Heart left ventricle (tissue), 16 donors: ENCODE measurements around the gene PGAM4. TPM values are rescaled to one million over a fixed set of nuclear protein-coding genes. Genes with fewer than 3 reads are reported as not detected.

Experiments used
- ATAC-seq, 4 donors: fragments of 200-7000 bp; cut with Tn5 transposase; one replicate each; pipeline ENCODE4 v1.9.1; 2020 to 2022; ENCODE audit warnings: moderate library complexity in 4 of 4, mild to moderate bottlenecking in 3 of 4, moderate number of reproducible peaks in 1 of 4
- DNase-seq, 5 donors: peaks; one replicate each; pipeline ENCODE4 v3.0.0-alpha.2; 2020
- H3K27ac ChIP-seq, 12 donors: fragments of 200-600 bp; sonication (generic) in 4 of 12; one replicate each; pipeline versions ENCODE4 v1.5.0 to v1.8.0; 2016 to 2022; ENCODE audit warnings: mild to moderate bottlenecking in 2 of 12
- H3K27me3 ChIP-seq, 9 donors: fragments of 200-600 bp; sonication (generic) in 2 of 9; one replicate each; pipeline versions ENCODE4 v1.5.1 to v1.8.0; 2016 to 2022; ENCODE audit warnings: mild to moderate bottlenecking in 3 of 9
- H3K36me3 ChIP-seq, 9 donors: fragments of 200-600 bp; sonication (generic) in 2 of 9; one replicate each; pipeline versions ENCODE4 v1.5.0 to v1.8.0; 2018 to 2022; ENCODE audit warnings: mild to moderate bottlenecking in 2 of 9
- H3K4me1 ChIP-seq, 12 donors: fragments of 200-600 bp; sonication (generic) in 4 of 12; one replicate each; pipeline versions ENCODE4 v1.5.0 to v1.8.0; 2016 to 2022; ENCODE audit warnings: mild to moderate bottlenecking in 3 of 12
- H3K4me3 ChIP-seq, 12 donors: fragments of 200-600 bp; sonication (generic) in 4 of 12; one replicate each; pipeline versions ENCODE4 v1.5.0 to v1.8.0; 2017 to 2022; ENCODE audit warnings: mild to moderate bottlenecking in 9 of 12, moderate library complexity in 4 of 12
- H3K9me3 ChIP-seq, 12 donors: fragments of 200-600 bp; sonication (generic) in 4 of 12; one replicate each; pipeline versions ENCODE4 v1.5.0 to v1.8.0; 2016 to 2022; ENCODE audit warnings: mild to moderate bottlenecking in 1 of 12
- POLR2A ChIP-seq, 2 donors: fragments of 450-650 bp; IDR thresholded peaks; one replicate each; pipeline ENCODE4 v1.6.1; 2017; ENCODE audit warnings: antibody characterized with exemption in 2 of 2, mild to moderate bottlenecking in 2 of 2, moderate library complexity in 2 of 2
- WGBS, 4 donors: extraction: QIAGEN DNeasy Blood & Tissue Kit in 2 of 4; methylation state at CpG; one replicate each; pipeline versions ENCODE4 v1.1.5 to v1.1.7; 2013 to 2018; 5-methylcytosine and 5-hydroxymethylcytosine counted together
- intact Hi-C, 10 donors: fragments of 100-400 bp; cut with DNase I; formaldehyde crosslinking; loops; one replicate each; pipeline versions ENCODE4 v1.11.1 to v1.14.2; 2022
- polyA plus RNA-seq, 2 donors: library from polyadenylated mRNA; stranded (reverse); fragments of 200-250 nt; gene quantifications; one replicate each; pipeline ENCODE4 v1.2.3, GENCODE V29; 2013
- total RNA-seq, 9 donors: library from RNA; depleted of rRNA in 2 of 9; stranded (reverse); fragments of >200 nt in 2 of 9; fragmentation: NEBNext Ultra II Directional in 3 of 9; extraction: Animal tissue kit (Norgen Biotek cat#: 25700) in 3 of 9; gene quantifications; one replicate each; pipeline versions ENCODE4 v1.1.0 to v1.2.4, GENCODE V29; 2016 to 2023
- TF ChIP-seq, protein P1 (sequence below), 12 donors: fragments of 200-600 bp; sonication (generic) in 4 of 12; IDR thresholded peaks; one replicate each; pipeline versions ENCODE4 v1.5.0 to v1.8.0; 2018 to 2022; ENCODE audit warnings: antibody characterized with exemption in 12 of 12, mild to moderate bottlenecking in 5 of 12
- donor health status: ischemic (EF 13 %, LVEDD 7.1; RV severe dilation, severe dysfunction).
- donor health status: healthy with polysubstance abuse.
- donor health status: DM: no; HTN: yes; CAD: no.
- donor health status: DM: no; HTN: no; CAD: no.
- donor health status: ischemic (EF 25% LVEDD 6.9; RV normal size, moderate dysfunction).
- donor health status: ischemic (EF 25% LVEDD 5.7; RV mildly dilated, moderate dysfunction).
- donor health status: healthy.
- donor health status: DM: yes; HTN: yes; CAD: no.
- donor health status: ischemic (EF 35%, LVEDD 5.7; RV mildly dilated, moderate dysfunction).
- donor health status: nonischemic (EF 11% LVEDD 7.7; RV severe dilation, severe dysfunction).
- donor health status: DM: yes; HTN: yes; CAD: no.
- donor health status: PGD.
- donor health status: ischemic (EF 29% LVEDD 5.4; RV normal size, mild dysfunction).
- donor health status: nonischemic (EF 23%, LVEDD 6.1; RV moderate dilation, normal function).

The PGAM4 gene
- total and polyA plus RNA-seq, 11 donors = 0.19 TPM; not detected in 10

DNA sequence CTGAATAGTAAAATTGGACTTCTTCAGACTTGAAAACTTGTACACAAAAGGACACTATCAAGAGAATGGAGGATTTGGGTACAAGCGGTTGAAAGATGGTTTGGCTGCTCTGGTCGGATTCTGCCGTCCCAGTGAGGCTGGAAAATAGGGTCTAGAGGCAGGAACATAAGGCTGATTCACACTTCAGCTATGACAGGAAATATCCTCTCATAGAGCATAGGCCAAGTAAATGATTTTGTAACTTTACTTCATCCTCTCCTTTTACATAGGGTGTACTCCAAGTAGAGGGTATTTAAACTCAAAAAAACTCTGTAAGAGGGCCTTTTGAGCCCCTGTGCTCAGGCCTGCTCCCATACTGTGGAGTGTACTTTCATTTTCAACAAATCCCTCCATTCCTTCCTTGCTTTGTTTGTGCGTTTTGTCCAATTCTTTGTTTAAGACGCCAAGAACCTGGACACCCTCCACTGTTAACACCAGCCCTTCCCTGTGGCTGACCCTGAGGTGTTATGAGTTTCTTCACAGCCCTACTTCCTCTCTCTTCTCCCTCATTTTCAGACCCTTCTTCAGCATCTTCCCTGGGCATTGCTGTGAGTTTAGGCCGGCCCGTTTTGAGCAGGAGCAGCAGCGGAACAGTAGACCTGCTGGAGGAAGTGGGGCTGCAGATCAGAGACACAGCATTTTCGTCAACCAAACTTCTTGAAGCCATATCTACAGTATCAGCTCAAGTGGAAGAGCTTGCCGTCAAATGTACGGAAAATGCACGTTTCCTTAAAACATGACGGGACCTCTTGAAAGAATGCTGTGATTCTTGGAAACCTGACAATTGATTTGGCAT is 7.2 kb downstream of the PGAM4 start:
- no peaks in the 10 kb centered on the region for H3K36me3 ChIP-seq
- H3K9me3 ChIP-seq = peaks cover 0 to 9% (median 0%) of the 10 kb centered on the region in 12 donors
- no peaks in the 10 kb centered on the region for H3K4me1 ChIP-seq
- H3K27me3 ChIP-seq = no peaks in the 10 kb centered on the region
- ATAC-seq = no peak
- peak overlapping the region in 1 of 12 donors; percentile 16 for H3K27ac ChIP-seq
- WGBS, 4 donors = 70 to 78% (median 75%) methylated on average over 13 of the region's 13 CpGs
- no peak for TF ChIP-seq POLR2A (IDR thresholded peaks at IDR 0.05)
- TF ChIP-seq, protein P1, sequence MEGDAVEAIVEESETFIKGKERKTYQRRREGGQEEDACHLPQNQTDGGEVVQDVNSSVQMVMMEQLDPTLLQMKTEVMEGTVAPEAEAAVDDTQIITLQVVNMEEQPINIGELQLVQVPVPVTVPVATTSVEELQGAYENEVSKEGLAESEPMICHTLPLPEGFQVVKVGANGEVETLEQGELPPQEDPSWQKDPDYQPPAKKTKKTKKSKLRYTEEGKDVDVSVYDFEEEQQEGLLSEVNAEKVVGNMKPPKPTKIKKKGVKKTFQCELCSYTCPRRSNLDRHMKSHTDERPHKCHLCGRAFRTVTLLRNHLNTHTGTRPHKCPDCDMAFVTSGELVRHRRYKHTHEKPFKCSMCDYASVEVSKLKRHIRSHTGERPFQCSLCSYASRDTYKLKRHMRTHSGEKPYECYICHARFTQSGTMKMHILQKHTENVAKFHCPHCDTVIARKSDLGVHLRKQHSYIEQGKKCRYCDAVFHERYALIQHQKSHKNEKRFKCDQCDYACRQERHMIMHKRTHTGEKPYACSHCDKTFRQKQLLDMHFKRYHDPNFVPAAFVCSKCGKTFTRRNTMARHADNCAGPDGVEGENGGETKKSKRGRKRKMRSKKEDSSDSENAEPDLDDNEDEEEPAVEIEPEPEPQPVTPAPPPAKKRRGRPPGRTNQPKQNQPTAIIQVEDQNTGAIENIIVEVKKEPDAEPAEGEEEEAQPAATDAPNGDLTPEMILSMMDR (IDR thresholded peaks at IDR 0.05) = no peak
- intact Hi-C loops = no loop called here
- no peak for DNase-seq
- peak overlapping the region in 1 of 12 donors; percentile 28 for H3K4me3 ChIP-seq

DNA sequence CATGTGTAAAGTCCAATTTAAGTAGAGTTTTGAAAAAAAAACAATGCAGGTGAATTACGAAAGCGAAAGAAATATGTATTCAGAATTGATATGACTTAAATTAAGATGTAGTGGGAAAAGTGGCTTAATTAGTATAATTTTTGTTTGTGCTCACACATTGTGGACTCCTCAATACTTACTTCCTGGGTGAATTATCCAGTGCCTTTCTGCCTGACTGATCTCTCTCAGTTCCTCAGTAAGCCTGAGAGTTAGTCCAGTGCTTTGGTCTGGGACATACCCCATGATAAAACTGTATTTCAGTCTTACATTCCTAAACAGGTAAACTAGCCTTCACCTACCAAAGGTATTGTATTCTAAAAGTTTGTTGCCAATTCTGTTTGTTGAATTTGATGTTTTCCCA is 8.4 kb downstream of the PGAM4 start:
- intact Hi-C loops = no loop called here
- no peak for TF ChIP-seq POLR2A (IDR thresholded peaks at IDR 0.05)
- TF ChIP-seq, protein P1 (IDR thresholded peaks at IDR 0.05) = no peak
- 83 to 97% (median 93%) methylated on average over 2 of the region's 2 CpGs for WGBS, 4 donors
- Histone ChIP-seq H3K36me3 (no peaks in the 10 kb centered on the region), H3K27me3 (no peaks in the 10 kb centered on the region), H3K4me3 (no peak overlapping the region), H3K4me1 (no peaks in the 10 kb centered on the region), H3K9me3 (peaks cover 0 to 12% (median 0%) of the 10 kb centered on the region in 12 donors), H3K27ac (no peak overlapping the region)
- DNase-seq (no peak), ATAC-seq (no peak)

DNA sequence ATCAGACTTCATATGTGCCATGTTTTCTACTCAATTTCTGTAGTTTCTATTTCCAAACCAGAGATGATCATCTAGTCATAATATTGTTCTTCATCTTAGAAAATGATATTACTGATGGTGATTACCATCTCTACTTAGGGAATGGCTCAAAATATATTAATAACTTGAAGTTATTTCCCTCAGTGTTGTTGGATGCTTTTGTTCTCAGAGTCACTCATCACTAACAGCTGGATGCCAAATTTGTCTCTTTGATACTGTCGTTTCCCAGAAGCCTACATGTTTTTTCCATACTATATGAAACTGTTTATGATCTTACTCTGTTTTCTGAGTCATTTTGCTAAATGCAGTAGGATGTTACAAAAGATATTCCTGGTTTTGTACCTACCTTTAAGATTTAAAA is 8.9 kb downstream of the PGAM4 start:
- intact Hi-C loops = no loop called here
- ATAC-seq = no peak
- no peak for DNase-seq
- no peak overlapping the region for H3K4me3 ChIP-seq
- 14 to 31% (median 20%) methylated on average over 1 of the region's 1 CpG for WGBS, 4 donors
- TF ChIP-seq POLR2A (IDR thresholded peaks at IDR 0.05) = no peak
- TF ChIP-seq, protein P1 (IDR thresholded peaks at IDR 0.05) = no peak
- H3K27ac ChIP-seq = no peak overlapping the region
- no peaks in the 10 kb centered on the region for H3K27me3 ChIP-seq
- no peaks in the 10 kb centered on the region for H3K36me3 ChIP-seq
- H3K4me1 ChIP-seq = no peaks in the 10 kb centered on the region
- peaks cover 0 to 15% (median 0%) of the 10 kb centered on the region in 12 donors for H3K9me3 ChIP-seq

DNA sequence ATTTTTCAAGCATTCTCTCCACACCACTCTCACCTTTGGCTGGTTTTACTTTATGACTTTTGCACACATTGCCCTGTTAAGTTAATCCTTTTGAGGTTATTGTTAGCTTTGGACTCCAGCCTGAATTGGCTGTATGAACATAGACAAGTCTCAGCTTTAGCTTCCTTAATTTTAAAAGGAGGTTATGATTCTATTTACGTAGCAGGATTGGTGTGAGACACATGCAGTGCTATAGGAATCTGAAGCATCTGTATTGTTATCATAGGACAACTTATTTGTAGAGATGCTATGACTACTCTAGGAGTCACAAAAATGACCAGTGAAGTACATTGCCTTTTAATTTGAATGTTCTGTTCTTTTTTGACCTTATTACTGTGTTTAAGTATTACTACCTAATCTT is 15.7 kb downstream of the PGAM4 start:
- WGBS, 4 donors = 26 to 44% (median 35%) methylated on average over 1 of the region's 1 CpG
- intact Hi-C loops = no loop called here
- H3K4me1 ChIP-seq = peaks cover 0 to 10% (median 2%) of the 10 kb centered on the region in 12 donors
- DNase-seq (no peak), ATAC-seq (no peak)
- no peaks in the 10 kb centered on the region for H3K27me3 ChIP-seq
- H3K4me3 ChIP-seq = no peak overlapping the region
- no peak for TF ChIP-seq POLR2A (IDR thresholded peaks at IDR 0.05)
- TF ChIP-seq, protein P1 (IDR thresholded peaks at IDR 0.05) = no peak
- H3K36me3 ChIP-seq = no peaks in the 10 kb centered on the region
- H3K27ac ChIP-seq = no peak overlapping the region
- peaks cover 0 to 13% (median 0%) of the 10 kb centered on the region in 12 donors for H3K9me3 ChIP-seq
